Measurements from ENCODE around the gene KRT85. TPM values are rescaled to one million over a fixed set of nuclear protein-coding genes. Genes with fewer than 3 reads are reported as not detected.

Gene KRT85
- total RNA-seq, 1 donor from 2014 or later = not detected

DNA sequence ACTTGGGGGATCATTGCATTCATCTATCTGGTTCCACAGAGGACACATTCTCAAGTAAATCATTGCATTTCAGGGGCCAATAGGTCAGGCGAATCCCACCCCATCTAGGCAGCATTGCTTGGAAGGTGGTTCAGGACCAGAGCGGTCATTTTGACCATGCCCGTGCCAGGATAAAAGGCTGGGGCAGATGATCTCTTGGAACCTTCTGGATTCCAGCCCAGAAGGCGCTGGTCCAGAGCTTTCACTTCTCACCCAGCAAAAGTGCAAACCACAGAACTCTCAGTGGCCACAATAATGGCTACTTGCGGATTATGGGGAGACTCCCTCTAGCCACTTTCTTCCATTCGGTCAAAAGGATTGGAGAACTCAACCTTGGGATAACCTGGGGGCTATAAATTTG is 595 bp upstream of the KRT85 start:
- intact Hi-C loops (cut with DNase I) = no loop called here
- H3K36me3 ChIP-seq = no peaks in the 10 kb centered on the region

DNA sequence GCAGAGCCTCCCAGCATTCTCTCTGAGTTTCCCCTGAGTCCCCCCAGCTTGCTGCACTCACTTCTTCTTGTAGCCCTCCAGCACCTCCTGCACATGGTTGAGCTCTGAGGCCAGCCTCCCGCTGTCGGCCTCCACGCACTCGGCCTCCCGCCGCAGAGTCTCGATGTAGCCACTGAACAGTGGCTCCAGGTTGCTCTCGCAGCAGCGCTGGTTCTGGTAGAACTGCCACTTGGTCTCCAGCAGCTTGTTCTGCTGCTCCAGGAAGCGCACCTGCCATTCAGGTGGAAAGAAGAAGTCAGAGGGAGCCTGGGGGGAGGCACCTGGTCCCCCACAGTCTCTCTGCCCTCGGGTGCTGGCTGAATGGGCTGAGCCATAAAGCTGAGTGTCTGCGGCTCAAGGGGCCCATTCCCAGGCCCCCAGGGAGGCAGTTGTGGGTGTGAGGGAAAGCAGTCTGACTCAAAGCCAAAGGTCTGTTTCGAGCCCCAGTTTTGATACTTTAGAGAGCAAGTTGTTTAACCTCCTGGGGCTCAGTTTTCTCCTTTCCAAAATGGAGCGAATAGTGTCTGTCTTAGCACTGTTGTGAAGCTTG is 2.3 kb downstream of the KRT85 start:
- H3K4me1 ChIP-seq = no peaks in the 10 kb centered on the region
- H3K9me3 ChIP-seq = no peaks in the 10 kb centered on the region
- intact Hi-C loops (cut with DNase I) = no loop called here
- ATAC-seq (no peak), DNase-seq (no peak)
- H3K36me3 ChIP-seq = no peaks in the 10 kb centered on the region
- no peak overlapping the region for H3K27ac ChIP-seq
- no peak for TF ChIP-seq CTCF (IDR thresholded peaks at IDR 0.05)
- no peak overlapping the region for H3K4me3 ChIP-seq
- peaks cover 9% of the 10 kb centered on the region for H3K27me3 ChIP-seq (ENCODE audit: low read depth)

More for the DNA sequence above, 595 bp upstream of the KRT85 start:
- H3K9me3 ChIP-seq = no peaks in the 10 kb centered on the region
- ATAC-seq (no peak), DNase-seq (no peak)
- peaks cover 9% of the 10 kb centered on the region for H3K27me3 ChIP-seq (ENCODE audit: low read depth)
- no peaks in the 10 kb centered on the region for H3K4me1 ChIP-seq
- no peak overlapping the region for H3K4me3 ChIP-seq
- H3K27ac ChIP-seq = no peak overlapping the region
- no peak for TF ChIP-seq CTCF (IDR thresholded peaks at IDR 0.05)

GRCh38 chr12:52364061-52364460 is 3.2 kb downstream of the KRT85 start:
- Histone ChIP-seq H3K27me3 (ENCODE audit: low read depth) (peaks cover 9% of the 10 kb centered on the region), H3K4me1 (no peaks in the 10 kb centered on the region), H3K9me3 (no peaks in the 10 kb centered on the region), H3K27ac (no peak overlapping the region), H3K36me3 (no peaks in the 10 kb centered on the region), H3K4me3 (no peak overlapping the region)
- DNase-seq (no peak), ATAC-seq (no peak)
- intact Hi-C loops (cut with DNase I) = no loop called here
- no peak for TF ChIP-seq CTCF (IDR thresholded peaks at IDR 0.05)

- Histone ChIP-seq H3K4me1 (no peaks in the 10 kb centered on the region), H3K36me3 (no peaks in the 10 kb centered on the region), H3K4me3 (no peak overlapping the region), H3K27me3 (ENCODE audit: low read depth) (peaks cover 12% of the 10 kb centered on the region), H3K27ac (no peak overlapping the region), H3K9me3 (no peaks in the 10 kb centered on the region)
- no peak for DNase-seq
- no peak for ATAC-seq
- intact Hi-C loops (cut with DNase I) = no loop called here
- TF ChIP-seq CTCF (IDR thresholded peaks at IDR 0.05) = no peak
Measured at GRCh38 chr12:52363111-52363679, 4.1 kb downstream of the KRT85 start.

DNA sequence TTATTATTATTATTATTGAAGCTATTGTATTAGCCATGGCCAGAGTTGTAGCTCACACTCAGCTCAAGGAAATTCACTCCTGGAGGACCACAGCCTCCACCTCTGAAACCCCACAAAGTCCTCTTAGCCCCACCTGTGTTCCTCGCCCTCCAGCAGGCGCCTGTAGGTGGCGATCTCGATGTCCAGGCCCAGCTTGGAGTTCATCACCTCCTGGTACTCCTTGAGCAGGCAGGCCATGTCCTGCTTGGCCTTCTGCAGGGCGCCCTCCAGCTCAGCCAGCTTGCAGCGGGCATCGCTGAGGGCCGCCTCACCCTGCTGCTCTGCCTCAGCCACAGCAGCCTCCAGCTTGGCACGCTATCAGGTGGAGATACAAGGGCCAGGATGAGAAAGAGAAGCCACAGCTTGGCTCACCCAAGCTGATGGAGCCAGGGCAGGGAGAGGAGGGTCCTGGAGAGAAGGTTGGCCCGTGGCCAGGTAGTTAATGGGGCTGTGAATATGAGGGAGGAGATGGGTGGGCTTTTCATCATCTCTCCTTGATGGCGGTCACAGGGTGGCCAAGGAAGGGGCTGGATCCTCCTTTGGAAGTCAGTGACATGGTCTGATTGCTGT is 5.1 kb downstream of the KRT85 start:
- intact Hi-C loops (cut with DNase I) = no loop called here
- Histone ChIP-seq H3K27me3 (ENCODE audit: low read depth) (peaks cover 12% of the 10 kb centered on the region), H3K4me3 (no peak overlapping the region), H3K27ac (no peak overlapping the region), H3K9me3 (no peaks in the 10 kb centered on the region), H3K4me1 (no peaks in the 10 kb centered on the region), H3K36me3 (no peaks in the 10 kb centered on the region)
- ATAC-seq (no peak), DNase-seq (no peak)
- peak; percentile 16 for TF ChIP-seq CTCF (IDR thresholded peaks at IDR 0.05)

All from lower lobe of right lung (tissue), 2 donors.